Measurements from ENCODE around the gene GRAMD2B.

Gene GRAMD2B

GRCh38 chr5:126513703-126514102 lies 90.5 kb downstream of the GRAMD2B start (continued):
- no peak for TF ChIP-seq ZNF404 (tag by site-specific recombination; IDR thresholded peaks at IDR 0.05)
- TF ChIP-seq SP3 (tag by site-specific recombination; IDR thresholded peaks at IDR 0.05): no peak

GRCh38 chr5:126514131-126514557 lies 90.9 kb downstream of the GRAMD2B start:
- TF ChIP-seq ELK4 (IDR thresholded peaks at IDR 0.05; ENCODE audit: borderline replicate concordance, low read depth, low read length) (peak; percentile 56; the same call in 1 of the 2 replicates), ZNF26 (tag by site-specific recombination; IDR thresholded peaks at IDR 0.05) (no peak)
- Histone ChIP-seq H3K36me3 (ENCODE audit: control insufficient read depth in 2 of 2, insufficient read depth in 1 of 2, low read length in 2 of 2) (no peaks in the 10 kb centered on the region), H3K9me3 (ENCODE audit: control insufficient read depth, insufficient read depth, low read depth, low read length) (no peaks in the 10 kb centered on the region), H3K27ac (ENCODE audit: extremely low read depth, low read depth, low read length) (peak overlapping the region; percentile 66; the same call in 1 of the 2 replicates), H3K4me1 (ENCODE audit: control insufficient read depth, insufficient read depth, low read length) (peaks cover 19% of the 10 kb centered on the region), H3K4me3 (ENCODE audit: low read depth, low read length) (no peak overlapping the region)
- CTCF ChIA-PET: interaction anchor here (3.1 to 3.9 kb wide), 2 partner anchors 14 kb away, joined by 23 to 28 read pairs; no protein-coding TSS in a partner anchor
- POLR2A ChIA-PET: no interaction called here

- ChIA-PET POLR2A (interaction anchor here (0.8 kb wide), 1 partner anchor 91 kb away, joined by 4 read pairs; the partner anchor contains the start of gene GRAMD2B), CTCF (interaction anchor here (3.9 kb wide), 1 partner anchor 15 kb away, joined by 28 read pairs; no protein-coding TSS in a partner anchor)
- TF ChIP-seq ZNF19 (tag by site-specific recombination; IDR thresholded peaks at IDR 0.05; ENCODE audit: low read depth) (no peak), PRDM6 (tag by site-specific recombination; IDR thresholded peaks at IDR 0.05) (no peak), KLF17 (tag by site-specific recombination; IDR thresholded peaks at IDR 0.05) (no peak), ZFP37 (tag by site-specific recombination; IDR thresholded peaks at IDR 0.05) (no peak), HOXC10 (CRISPR knock-in tag; IDR thresholded peaks at IDR 0.05) (no peak), PBX3 (CRISPR knock-in tag; IDR thresholded peaks at IDR 0.05) (no peak), ZNF423 (tag by site-specific recombination; IDR thresholded peaks at IDR 0.05) (no peak), ZNF843 (tag by site-specific recombination; IDR thresholded peaks at IDR 0.05) (no peak), ZNF701 (tag by site-specific recombination; IDR thresholded peaks at IDR 0.05) (no peak), ZNF394 (tag by site-specific recombination; IDR thresholded peaks at IDR 0.05; ENCODE audit: borderline replicate concordance) (no peak), ZNF280C (tag by site-specific recombination; IDR thresholded peaks at IDR 0.05) (no peak), SP2 (tag by site-specific recombination; IDR thresholded peaks at IDR 0.05) (no peak)
- Histone ChIP-seq H3K4me1 (ENCODE audit: control insufficient read depth, insufficient read depth, low read length) (peaks cover 22% of the 10 kb centered on the region), H3K9me3 (ENCODE audit: control insufficient read depth, insufficient read depth, low read depth, low read length) (no peaks in the 10 kb centered on the region), H3K4me3 (ENCODE audit: low read depth, low read length) (no peak overlapping the region), H3K27ac (ENCODE audit: extremely low read depth, low read depth, low read length) (peak overlapping the region; percentile 66; the same call in 1 of the 2 replicates), H3K36me3 (ENCODE audit: control insufficient read depth in 2 of 2, insufficient read depth in 1 of 2, low read length in 2 of 2) (no peaks in the 10 kb centered on the region)
Measured at GRCh38 chr5:126514558-126515141, 91.4 kb downstream of the GRAMD2B start.

All from HEK293 (cell line).